LNCaP clone FGC (cell line): ENCODE results near the gene GALNT10.

Experiments
- DNase-seq: peaks from one replicate; pipeline ENCODE4 v3.0.0-alpha.2; 2011; ENCODE audit warnings: low read depth
- H3K4me3 ChIP-seq: 2 replicates; pipeline ENCODE4 v1.5.1; 2011; ENCODE audit warnings: mild to moderate bottlenecking, low read depth, low read length, control low read depth
- TF ChIP-seq, protein P1 (sequence below): IDR thresholded peaks from 2 replicates; pipeline ENCODE4 v1.5.1; 2012; ENCODE audit warnings: mild to moderate bottlenecking; ENCODE audit not compliant: control insufficient read depth, insufficient read depth; ENCODE audit errors: extremely low read depth

Gene GALNT10

DNA sequence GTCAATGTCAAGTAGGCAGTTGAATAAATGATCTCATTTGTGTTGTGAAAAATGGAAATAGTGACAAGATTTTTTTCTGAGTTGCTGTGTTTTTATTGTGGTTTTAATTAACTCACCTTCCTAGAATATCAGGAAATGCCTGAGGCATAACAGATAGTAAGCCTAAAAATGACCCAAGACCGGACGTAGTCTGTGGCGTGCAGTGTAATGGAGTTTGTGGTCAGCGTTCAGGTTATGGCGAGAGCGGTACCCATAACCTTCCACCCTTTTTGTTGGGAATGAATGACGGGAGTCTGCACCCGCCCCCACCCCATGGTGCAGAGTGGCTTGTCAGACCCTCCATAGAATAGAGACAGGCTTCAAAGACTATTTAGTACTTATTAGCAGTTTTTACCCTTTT lies 119.3 kb downstream of the GALNT10 start:
- TF ChIP-seq, protein P1, sequence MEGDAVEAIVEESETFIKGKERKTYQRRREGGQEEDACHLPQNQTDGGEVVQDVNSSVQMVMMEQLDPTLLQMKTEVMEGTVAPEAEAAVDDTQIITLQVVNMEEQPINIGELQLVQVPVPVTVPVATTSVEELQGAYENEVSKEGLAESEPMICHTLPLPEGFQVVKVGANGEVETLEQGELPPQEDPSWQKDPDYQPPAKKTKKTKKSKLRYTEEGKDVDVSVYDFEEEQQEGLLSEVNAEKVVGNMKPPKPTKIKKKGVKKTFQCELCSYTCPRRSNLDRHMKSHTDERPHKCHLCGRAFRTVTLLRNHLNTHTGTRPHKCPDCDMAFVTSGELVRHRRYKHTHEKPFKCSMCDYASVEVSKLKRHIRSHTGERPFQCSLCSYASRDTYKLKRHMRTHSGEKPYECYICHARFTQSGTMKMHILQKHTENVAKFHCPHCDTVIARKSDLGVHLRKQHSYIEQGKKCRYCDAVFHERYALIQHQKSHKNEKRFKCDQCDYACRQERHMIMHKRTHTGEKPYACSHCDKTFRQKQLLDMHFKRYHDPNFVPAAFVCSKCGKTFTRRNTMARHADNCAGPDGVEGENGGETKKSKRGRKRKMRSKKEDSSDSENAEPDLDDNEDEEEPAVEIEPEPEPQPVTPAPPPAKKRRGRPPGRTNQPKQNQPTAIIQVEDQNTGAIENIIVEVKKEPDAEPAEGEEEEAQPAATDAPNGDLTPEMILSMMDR, result no peak
- H3K4me3 ChIP-seq, result no peak overlapping the region
- DNase-seq, result no peak

DNA sequence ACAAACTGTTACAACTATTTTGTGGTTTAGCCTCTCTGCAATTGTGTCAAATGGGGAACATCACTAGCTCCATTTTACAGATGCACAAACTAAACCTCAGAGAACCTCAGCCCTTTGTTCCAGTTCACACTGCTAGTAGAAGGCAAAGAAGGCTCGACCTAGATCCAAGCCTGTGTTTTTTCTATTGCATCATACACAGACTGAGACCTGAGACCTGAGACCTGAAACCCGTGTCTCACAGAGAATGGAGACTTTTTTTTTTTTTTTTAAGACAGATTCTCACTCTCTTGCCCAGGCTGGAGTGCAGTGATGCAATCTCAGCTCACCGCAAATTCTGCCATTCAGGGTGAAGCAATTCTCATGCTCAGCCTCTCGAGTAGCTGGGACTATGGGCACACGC lies 120.8 kb downstream of the GALNT10 start:
- no peak for DNase-seq
- TF ChIP-seq, protein P1, result no peak
- no peak overlapping the region for H3K4me3 ChIP-seq

DNA sequence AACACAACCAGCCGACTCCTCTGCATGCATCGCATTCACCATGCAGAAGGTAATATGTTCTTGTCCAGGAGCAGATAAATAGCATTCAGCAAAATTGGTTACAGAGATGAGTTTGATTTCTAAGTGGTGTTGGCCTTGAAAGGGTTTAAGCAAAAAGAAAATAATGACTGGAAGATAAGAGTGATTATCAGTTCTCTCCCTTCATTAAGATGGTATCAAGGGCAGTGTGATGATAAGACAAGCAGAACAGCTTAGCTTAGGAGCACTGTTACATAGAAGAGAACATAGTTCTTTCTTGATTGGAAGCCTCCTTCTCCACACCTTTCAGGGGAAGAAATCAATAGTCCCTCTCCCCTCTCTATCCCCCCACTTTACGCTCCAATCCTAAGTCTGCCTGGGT lies 121.5 kb downstream of the GALNT10 start:
- TF ChIP-seq, protein P1, result no peak
- H3K4me3 ChIP-seq, result no peak overlapping the region
- DNase-seq, result no peak

DNA sequence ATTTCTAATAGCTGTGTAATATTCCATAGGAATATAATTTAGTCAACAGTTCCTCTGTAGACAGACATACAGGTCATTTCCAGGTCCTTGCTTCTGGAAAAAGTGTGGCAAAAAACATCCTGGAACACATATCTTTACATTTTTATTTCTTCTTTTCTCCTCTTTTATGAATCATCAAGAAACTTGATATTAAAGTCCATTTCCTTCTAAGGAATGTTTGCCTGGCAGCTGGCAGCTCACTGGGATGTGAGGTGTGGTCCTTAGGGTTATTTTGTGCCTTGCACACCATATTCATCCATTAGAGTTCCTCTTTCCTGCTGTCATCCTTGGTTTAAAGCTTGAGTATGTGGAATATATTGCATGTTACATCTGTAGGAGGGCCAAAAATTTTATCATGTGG lies 122.0 kb downstream of the GALNT10 start:
- TF ChIP-seq, protein P1, result no peak
- H3K4me3 ChIP-seq, result no peak overlapping the region
- no peak for DNase-seq

DNA sequence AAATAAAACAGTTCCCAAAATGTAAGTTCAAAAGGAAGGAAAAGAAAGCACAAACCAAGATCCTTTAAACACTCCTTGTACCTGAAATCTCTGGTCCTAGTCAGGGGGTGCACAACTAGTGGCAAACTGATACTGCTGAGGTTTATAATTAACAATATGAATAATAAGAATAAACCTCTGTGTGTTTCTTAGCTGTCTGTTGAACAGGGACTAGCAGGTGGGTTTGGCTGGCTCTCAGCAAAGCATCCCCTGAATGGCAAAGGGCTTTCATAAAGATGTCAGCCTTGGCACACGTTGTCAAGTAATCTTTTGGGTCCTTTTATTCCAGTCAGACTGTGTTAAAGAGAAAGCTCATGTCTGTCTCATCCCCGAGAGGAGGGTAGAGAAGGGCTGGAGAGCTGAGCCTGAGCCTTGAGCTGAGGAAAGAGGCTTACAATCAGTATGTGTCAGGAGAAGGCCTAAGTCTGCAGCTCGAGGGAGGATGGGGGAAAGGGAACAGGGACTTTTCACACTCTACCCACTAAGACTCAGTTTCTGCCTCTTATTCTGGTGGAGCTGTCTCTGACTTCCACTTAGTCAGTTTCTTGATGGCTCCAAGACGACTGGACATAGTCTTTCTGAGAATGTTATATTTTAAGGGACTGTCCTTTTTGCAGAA lies 123.0 kb downstream of the GALNT10 start:
- no peak for DNase-seq
- no peak overlapping the region for H3K4me3 ChIP-seq
- TF ChIP-seq, protein P1, result no peak

DNA sequence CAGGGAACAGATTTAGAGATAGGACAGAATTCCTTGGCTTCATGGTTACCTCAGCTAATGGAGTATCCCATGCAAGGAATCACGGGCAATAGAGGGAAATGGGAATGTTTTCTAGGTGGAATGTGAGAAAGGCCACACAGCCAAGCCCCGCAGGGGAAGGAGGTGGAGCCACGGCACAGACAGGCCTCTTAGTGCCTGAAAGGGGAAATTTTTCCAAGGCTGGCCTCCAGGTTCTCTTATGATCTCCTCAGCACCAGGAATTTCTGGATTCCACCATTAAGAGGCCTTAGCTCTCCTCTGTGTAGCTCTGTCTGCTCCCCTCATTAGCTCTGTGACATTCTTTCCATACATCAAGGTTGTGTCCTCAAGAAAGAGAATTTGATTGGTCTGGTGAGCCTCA lies 124.7 kb downstream of the GALNT10 start:
- no peak overlapping the region for H3K4me3 ChIP-seq
- TF ChIP-seq, protein P1, result no peak
- DNase-seq, result no peak

DNA sequence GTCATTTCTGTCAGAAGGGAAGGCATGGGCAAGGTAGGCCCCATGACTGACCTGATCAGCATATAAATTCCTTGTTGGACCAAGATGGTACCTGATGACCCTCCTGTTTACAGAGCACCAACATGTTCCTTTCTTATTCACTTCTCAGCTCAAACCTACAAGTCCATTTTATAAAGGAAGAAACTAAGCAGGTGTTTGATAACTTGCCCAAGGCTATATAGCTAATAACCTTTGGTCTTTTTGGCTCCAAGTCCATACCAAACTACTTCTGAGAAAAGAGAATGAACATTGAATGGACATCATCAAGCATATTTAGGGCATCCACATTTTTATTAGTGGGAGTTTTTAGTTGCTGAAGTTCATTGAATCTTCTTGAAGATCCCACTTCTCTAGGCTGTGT lies 125.2 kb downstream of the GALNT10 start:
- no peak overlapping the region for H3K4me3 ChIP-seq
- TF ChIP-seq, protein P1, result no peak

More for the DNA sequence above, 125.2 kb downstream of the GALNT10 start:
- no peak for DNase-seq
